Body of pancreas (tissue), 4 donors: Measurements from ENCODE around the gene TNFRSF12A.

Source experiments
- POLR2A ChIP-seq, 3 donors: fragments of 450-650 bp; IDR thresholded peaks; one replicate each; pipeline ENCODE4 v1.6.1; 2016; ENCODE audit warnings: antibody characterized with exemption in 3 of 3, mild to moderate bottlenecking in 2 of 3
- TF ChIP-seq, protein P1 (sequence below), 7 experiments: fragments of 450-650 bp in 4 of 7; fragments of 200-600 bp in 3 of 7; sonication (generic) in 3 of 7; IDR thresholded peaks; one replicate each; pipeline ENCODE4 v1.5.1; 2016 to 2019; ENCODE audit warnings: antibody characterized with exemption in 7 of 7

- TF ChIP-seq, protein P1, sequence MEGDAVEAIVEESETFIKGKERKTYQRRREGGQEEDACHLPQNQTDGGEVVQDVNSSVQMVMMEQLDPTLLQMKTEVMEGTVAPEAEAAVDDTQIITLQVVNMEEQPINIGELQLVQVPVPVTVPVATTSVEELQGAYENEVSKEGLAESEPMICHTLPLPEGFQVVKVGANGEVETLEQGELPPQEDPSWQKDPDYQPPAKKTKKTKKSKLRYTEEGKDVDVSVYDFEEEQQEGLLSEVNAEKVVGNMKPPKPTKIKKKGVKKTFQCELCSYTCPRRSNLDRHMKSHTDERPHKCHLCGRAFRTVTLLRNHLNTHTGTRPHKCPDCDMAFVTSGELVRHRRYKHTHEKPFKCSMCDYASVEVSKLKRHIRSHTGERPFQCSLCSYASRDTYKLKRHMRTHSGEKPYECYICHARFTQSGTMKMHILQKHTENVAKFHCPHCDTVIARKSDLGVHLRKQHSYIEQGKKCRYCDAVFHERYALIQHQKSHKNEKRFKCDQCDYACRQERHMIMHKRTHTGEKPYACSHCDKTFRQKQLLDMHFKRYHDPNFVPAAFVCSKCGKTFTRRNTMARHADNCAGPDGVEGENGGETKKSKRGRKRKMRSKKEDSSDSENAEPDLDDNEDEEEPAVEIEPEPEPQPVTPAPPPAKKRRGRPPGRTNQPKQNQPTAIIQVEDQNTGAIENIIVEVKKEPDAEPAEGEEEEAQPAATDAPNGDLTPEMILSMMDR (IDR thresholded peaks at IDR 0.05), result no peak
- no peak for TF ChIP-seq POLR2A (IDR thresholded peaks at IDR 0.05)
Measured at GRCh38 chr16:2973093-2973492, 47.1 kb upstream of the TNFRSF12A start.
